ENCODE data around the gene RNF17. TPM values are rescaled to one million over a fixed set of nuclear protein-coding genes. Genes with fewer than 3 reads are reported as not detected.

Gene RNF17
- total RNA-seq, 1 donor from 2014 or later = not detected

GRCh38 chr13:24863748-24864540 lies 100.0 kb downstream of the RNF17 start:
- DNase-seq (ENCODE audit: low read depth) (peak; percentile 2), FAIRE-seq (no peak)
- H3K79me2 ChIP-seq (ENCODE audit: insufficient read depth, low read length) = no peaks in the 10 kb centered on the region
- Mint-ChIP-seq H3K27ac (ENCODE audit: unreplicated experiment) (no peak overlapping the region), H3K4me1 (ENCODE audit: low read depth, unreplicated experiment) (no peaks in the 10 kb centered on the region), H3K4me3 (ENCODE audit: unreplicated experiment) (no peak overlapping the region), H3K9me3 (ENCODE audit: unreplicated experiment) (no peaks in the 10 kb centered on the region), H3K36me3 (ENCODE audit: low read depth, unreplicated experiment) (no peaks in the 10 kb centered on the region), H3K27me3 (ENCODE audit: low read depth, unreplicated experiment) (no peaks in the 10 kb centered on the region)
- H2AFZ ChIP-seq (ENCODE audit: low read depth, low read length) = no peak overlapping the region
- no peak overlapping the region for H3K27ac ChIP-seq (ENCODE audit: low read depth, low read length)
- H3K9me3 ChIP-seq (ENCODE audit: insufficient read depth, low read depth, low read length) = no peaks in the 10 kb centered on the region
- H3K4me3 ChIP-seq (ENCODE audit: insufficient read depth, low read depth, low read length) = no peak overlapping the region
- no peaks in the 10 kb centered on the region for H4K20me1 ChIP-seq (ENCODE audit: insufficient read depth, low read length)
- no peaks in the 10 kb centered on the region for H3K4me1 ChIP-seq (ENCODE audit: insufficient read depth, low read length)
- H3K36me3 ChIP-seq (ENCODE audit: insufficient read depth, low read length) = no peaks in the 10 kb centered on the region
- no peak overlapping the region for H3K9ac ChIP-seq (ENCODE audit: low read length)
- no peak for TF ChIP-seq CTCF (IDR thresholded peaks at IDR 0.05; ENCODE audit: insufficient read depth, low read depth, low read length)
- TF ChIP-seq EZH2 (IDR thresholded peaks at IDR 0.05; ENCODE audit: insufficient read depth, low read length) = no peak
- H3K27me3 ChIP-seq (ENCODE audit: insufficient read depth, low read length) = no peaks in the 10 kb centered on the region
- no peak overlapping the region for H3K4me2 ChIP-seq (ENCODE audit: low read length)

DNA sequence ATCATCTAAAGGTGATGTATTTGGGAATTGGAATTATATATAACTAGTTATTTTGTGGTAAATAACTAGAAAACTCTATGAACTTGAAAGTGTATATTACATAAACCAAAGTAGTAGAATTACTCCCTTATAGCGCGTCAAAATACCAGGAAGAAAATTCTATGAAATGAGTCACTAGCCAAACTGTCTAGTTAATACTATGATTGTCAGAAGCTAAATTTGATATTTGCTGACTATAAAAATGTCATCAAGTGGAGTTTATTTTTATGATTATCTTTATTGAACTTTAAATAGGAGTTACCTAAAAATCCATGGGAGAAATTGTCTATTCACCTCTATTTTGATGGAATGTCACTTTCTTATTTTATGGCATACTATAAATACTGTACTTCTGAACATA lies 100.6 kb downstream of the RNF17 start:
- Mint-ChIP-seq H3K36me3 (ENCODE audit: low read depth, unreplicated experiment) (no peaks in the 10 kb centered on the region), H3K27ac (ENCODE audit: unreplicated experiment) (no peak overlapping the region), H3K27me3 (ENCODE audit: low read depth, unreplicated experiment) (no peaks in the 10 kb centered on the region), H3K9me3 (ENCODE audit: unreplicated experiment) (no peaks in the 10 kb centered on the region), H3K4me1 (ENCODE audit: low read depth, unreplicated experiment) (peaks cover 2% of the 10 kb centered on the region), H3K4me3 (ENCODE audit: unreplicated experiment) (no peak overlapping the region)
- Histone ChIP-seq H3K27me3 (ENCODE audit: insufficient read depth, low read length) (no peaks in the 10 kb centered on the region), H3K4me2 (ENCODE audit: low read length) (no peak overlapping the region), H3K79me2 (ENCODE audit: insufficient read depth, low read length) (no peaks in the 10 kb centered on the region), H3K9ac (ENCODE audit: low read length) (no peak overlapping the region), H3K36me3 (ENCODE audit: insufficient read depth, low read length) (no peaks in the 10 kb centered on the region), H3K4me1 (ENCODE audit: insufficient read depth, low read length) (no peaks in the 10 kb centered on the region), H3K9me3 (ENCODE audit: insufficient read depth, low read depth, low read length) (no peaks in the 10 kb centered on the region), H3K4me3 (ENCODE audit: insufficient read depth, low read depth, low read length) (no peak overlapping the region), H2AFZ (ENCODE audit: low read depth, low read length) (no peak overlapping the region), H4K20me1 (ENCODE audit: insufficient read depth, low read length) (no peaks in the 10 kb centered on the region), H3K27ac (ENCODE audit: low read depth, low read length) (no peak overlapping the region)
- FAIRE-seq (no peak), DNase-seq (ENCODE audit: low read depth) (no peak)
- TF ChIP-seq CTCF (IDR thresholded peaks at IDR 0.05; ENCODE audit: insufficient read depth, low read depth, low read length) (no peak), EZH2 (IDR thresholded peaks at IDR 0.05; ENCODE audit: insufficient read depth, low read length) (no peak)

Data from astrocyte (in vitro differentiated cells and primary cell).